PC-3 (cell line): Measurements from ENCODE around the gene GABARAPL1.

Experiments
- CTCF ChIP-seq: fragments of 300-600 bp; sonication (generic); conservative IDR thresholded peaks from 2 replicates; pipeline ENCODE4 v1.5.1; 2017; ENCODE audit warnings: antibody characterized with exemption, low read depth, mild to moderate bottlenecking, low read length
- EZH2 ChIP-seq: fragments of 300-600 bp; sonication (generic); IDR thresholded peaks from one replicate; pipeline ENCODE4 v1.6.1; 2017; ENCODE audit warnings: antibody characterized with exemption, mild to moderate bottlenecking, low read length; ENCODE audit not compliant: unreplicated experiment

DNA sequence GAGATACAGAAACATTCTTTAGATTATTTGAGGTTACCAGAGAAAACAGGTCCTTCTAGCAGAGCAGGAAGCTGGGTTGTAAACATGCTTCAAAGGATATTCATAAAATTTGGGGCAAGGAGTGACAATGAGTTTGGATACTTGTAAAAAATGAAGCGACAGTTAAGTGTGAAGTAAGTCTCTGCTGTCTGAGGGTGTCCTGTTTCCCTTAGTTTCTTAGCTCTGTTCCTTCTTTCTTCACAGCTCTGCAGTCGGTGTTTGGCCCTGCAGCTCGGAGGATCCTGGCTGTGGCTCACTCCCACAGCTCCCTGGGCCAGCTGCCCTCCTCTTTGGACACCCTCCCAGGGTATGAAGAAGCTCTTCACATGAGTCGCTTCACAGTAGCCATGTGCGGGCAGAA lies 23.0 kb upstream of the GABARAPL1 start:
- no peak for TF ChIP-seq CTCF
- no peak for TF ChIP-seq EZH2
